ENCODE results near the gene EI24. TPM values are rescaled to one million over a fixed set of nuclear protein-coding genes. Genes with fewer than 3 reads are reported as not detected.

EI24 gene
- total RNA-seq, 1 experiment from 2014 or later = 176 TPM

- no peak for DNase-seq (ENCODE audit: low spot score)
Measured at GRCh38 chr11:125627236-125627910, 58.1 kb downstream of the EI24 start.

Other genes starting within 250 kb of the EI24 start
- 1.8 and 2.9 TPM in 2 replicates for gene FEZ1, start 73.2 kb upstream of the EI24 start, total RNA-seq (2014; rRNA removed; shearing (Covaris generic))
- 270 and 340 TPM in 2 replicates for gene STT3A, start 23.4 kb downstream of the EI24 start, total RNA-seq (2014; rRNA removed; shearing (Covaris generic))
- 48.5 and 57.5 TPM in 2 replicates for gene CHEK1, start 55.7 kb downstream of the EI24 start, total RNA-seq (2014; rRNA removed; shearing (Covaris generic))
- gene ACRV1, start 111.4 kb downstream of the EI24 start, total RNA-seq (2014; rRNA removed; shearing (Covaris generic)) = not detected in 2 replicates
- not detected in 2 replicates for gene PATE1, start 176.8 kb downstream of the EI24 start, total RNA-seq (2014; rRNA removed; shearing (Covaris generic))
- gene PATE2, start 209.4 kb downstream of the EI24 start, total RNA-seq (2014; rRNA removed; shearing (Covaris generic)) = not detected in 2 replicates
- gene PATE3, start 218.7 kb downstream of the EI24 start, total RNA-seq (2014; rRNA removed; shearing (Covaris generic)) = not detected in 2 replicates